Panc1 (cell line): ENCODE results near the gene PTCHD4. TPM values are rescaled to one million over a fixed set of nuclear protein-coding genes. Genes with fewer than 3 reads are reported as not detected.

Experiments
- ATAC-seq: fragments of 200-7000 bp; cut with Tn5 transposase; 2 replicates; pipeline ENCODE4 v1.9.1; 2020; ENCODE audit warnings: mild to moderate bottlenecking, moderate library complexity
- BruUV-seq: library from RNA; stranded (reverse); fragments of 400-500 nt; replicated peaks from 2 replicates; lab custom pipeline; 2021; lab: Mats Ljungman, UMichigan
- CTCF ChIA-PET: fragments of 300-600 bp; sonication (Branson Sonifier 250); formaldehyde crosslinking; loops from one replicate; lab custom pipeline; 2022; ENCODE audit warnings: antibody characterized with exemption; lab: Charles Lee
- POLR2A ChIA-PET: fragments of 300-600 bp; sonication (Branson Sonifier 250); formaldehyde crosslinking; loops from one replicate; lab custom pipeline; 2022; ENCODE audit warnings: antibody characterized with exemption; lab: Charles Lee
- DNase-seq: peaks from one replicate; pipeline ENCODE4 v3.0.0-alpha.2; 2010; ENCODE audit warnings: low read depth, low spot score
- H3K27ac ChIP-seq: 2 replicates; pipeline ENCODE4 v1.5.1; 2011; ENCODE audit warnings: mild to moderate bottlenecking, low read length, inconsistent platforms
- H3K27me3 ChIP-seq: fragments of 200-500 bp; sonication (Bioruptor generic); 2 replicates; pipeline ENCODE4 v1.6.0; 2014; ENCODE audit warnings: low read length, inconsistent platforms; ENCODE audit not compliant: control insufficient read depth, insufficient read depth
- H3K36me3 ChIP-seq: fragments of 200-500 bp; sonication (Bioruptor generic); 2 replicates; pipeline ENCODE4 v1.5.1; 2014; ENCODE audit warnings: inconsistent platforms, mild to moderate bottlenecking, low read length, moderate library complexity; ENCODE audit not compliant: control insufficient read depth, insufficient read depth
- H3K4me1 ChIP-seq: 2 replicates; pipeline ENCODE4 v1.5.1; 2011; ENCODE audit warnings: inconsistent platforms, mild to moderate bottlenecking, low read length, moderate library complexity; ENCODE audit not compliant: control insufficient read depth, insufficient read depth
- H3K4me3 ChIP-seq, 2 experiments: 2 replicates each; pipeline ENCODE4 v1.5.1; 2011 to 2012; ENCODE audit warnings: low read depth in 2 of 2, low read length in 2 of 2, mild to moderate bottlenecking in 2 of 2, inconsistent platforms in 1 of 2, moderate library complexity in 1 of 2
- H3K9me3 ChIP-seq: fragments of 200-500 bp; sonication (Bioruptor generic); 2 replicates; pipeline ENCODE4 v1.5.1; 2014; ENCODE audit warnings: low read depth, mild to moderate bottlenecking, inconsistent platforms, low read length, moderate library complexity; ENCODE audit not compliant: control insufficient read depth, insufficient read depth
- CTCF ChIP-seq: fragments of 450-650 bp; IDR thresholded peaks from 2 replicates; pipeline ENCODE4 v1.5.1; 2017; ENCODE audit warnings: mild to moderate bottlenecking
- POLR2AphosphoS5 ChIP-seq: IDR thresholded peaks from 2 replicates; pipeline ENCODE4 v1.6.1; 2012; ENCODE audit warnings: mild to moderate bottlenecking, low read depth, low read length, moderate library complexity
- REST ChIP-seq, 2 experiments: IDR thresholded peaks; 2 replicates each; pipeline ENCODE4 v1.6.1; 2011 to 2012; ENCODE audit warnings: low read depth in 2 of 2, control low read depth in 1 of 2, low read length in 1 of 2, mild to moderate bottlenecking in 1 of 2, moderate library complexity in 1 of 2; ENCODE audit not compliant: insufficient read depth in 1 of 2
- SIN3A ChIP-seq: IDR thresholded peaks from 2 replicates; pipeline ENCODE4 v1.6.1; 2012; ENCODE audit warnings: low read depth, mild to moderate bottlenecking, low read length, moderate library complexity, borderline replicate concordance; ENCODE audit not compliant: insufficient read depth
- TCF7L2 ChIP-seq: IDR thresholded peaks from 2 replicates; pipeline ENCODE4 v1.6.1; 2011; ENCODE audit warnings: mild to moderate bottlenecking, low read depth, low read length, inconsistent platforms
- in situ Hi-C: cut with HindIII; loops from 2 replicates; pipeline ENCODE4 v1.10.0; 2016; ENCODE audit warnings: low sequenced_read_pairs, low pct_unique_long_range_greater_than_20kb
- intact Hi-C: fragments of 100-400 bp; cut with micrococcal nuclease; formaldehyde crosslinking; loops from one replicate; pipeline ENCODE4 v1.10.0; 2022; ENCODE audit not compliant: unreplicated experiment
- total RNA-seq: library from RNA; stranded (reverse); gene quantifications from one replicate; pipeline ENCODE4 v1.2.1, GENCODE V29; 2021; ENCODE audit not compliant: unreplicated experiment

PTCHD4 gene
- total RNA-seq, 1 experiment from 2014 or later: not detected

- intact Hi-C loops (no loop called here), in situ Hi-C loops (no loop called here)
- ATAC-seq: no peak
- H3K27ac ChIP-seq: no peak overlapping the region
- no peaks in the 10 kb centered on the region for H3K36me3 ChIP-seq
- no peak overlapping the region for H3K4me3 ChIP-seq
- DNase-seq: no peak
- ChIA-PET CTCF (no interaction called here), POLR2A (no interaction called here)
- BruUV-seq: no TSS peak
- no peaks in the 10 kb centered on the region for H3K9me3 ChIP-seq
- no peaks in the 10 kb centered on the region for H3K4me1 ChIP-seq
- TF ChIP-seq POLR2AphosphoS5: no peak
- no peak for TF ChIP-seq REST (IDR thresholded peaks at IDR 0.05; ENCODE audit: insufficient read depth in 1 of 2, low read depth in 2 of 2, low read length in 1 of 2)
- no peak for TF ChIP-seq SIN3A
- TF ChIP-seq CTCF: no peak
- TF ChIP-seq TCF7L2: no peak
- no peaks in the 10 kb centered on the region for H3K27me3 ChIP-seq
These were observed 11.0 kb downstream of the PTCHD4 start for GRCh38 chr6:48099713-48100587.

- no peaks in the 10 kb centered on the region for H3K27me3 ChIP-seq
- no peak for DNase-seq
These were observed 12.1 kb downstream of the PTCHD4 start for GRCh38 chr6:48098923-48099322.

More at GRCh38 chr6:48098923-48099322, 12.1 kb downstream of the PTCHD4 start:
- no peaks in the 10 kb centered on the region for H3K4me1 ChIP-seq
- in situ Hi-C loops (no loop called here), intact Hi-C loops (no loop called here)
- H3K27ac ChIP-seq: no peak overlapping the region
- POLR2A ChIA-PET: no interaction called here
- no peak overlapping the region for H3K4me3 ChIP-seq
- BruUV-seq: no TSS peak
- H3K9me3 ChIP-seq: no peaks in the 10 kb centered on the region
- no peaks in the 10 kb centered on the region for H3K36me3 ChIP-seq
- CTCF ChIA-PET: no interaction called here
- no peak for ATAC-seq
- no peak for TF ChIP-seq REST (IDR thresholded peaks at IDR 0.05; ENCODE audit: insufficient read depth in 1 of 2, low read depth in 2 of 2, low read length in 1 of 2)
- TF ChIP-seq SIN3A: no peak
